GM23248 (cell line): ENCODE measurements around the gene GET3. TPM values are rescaled to one million over a fixed set of nuclear protein-coding genes. Genes with fewer than 3 reads are reported as not detected.

Experiments used
- DNase-seq: peaks from one replicate; pipeline ENCODE4 v3.0.0-alpha.2; 2015
- H2AFZ ChIP-seq: fragments of 200-600 bp; sonication (generic); 2 replicates; pipeline ENCODE4 v1.6.1; 2016; ENCODE audit warnings: antibody characterized with exemption
- H3F3A ChIP-seq: fragments of 200-600 bp; sonication (generic); 2 replicates; pipeline ENCODE4 v1.6.1; 2016; ENCODE audit warnings: mild to moderate bottlenecking, antibody characterized with exemption, mixed run types; ENCODE audit not compliant: insufficient read depth
- H3K27ac ChIP-seq: fragments of 200-600 bp; sonication (generic); 2 replicates; pipeline ENCODE4 v1.5.1; 2016; ENCODE audit warnings: mild to moderate bottlenecking
- H3K27me3 ChIP-seq: fragments of 200-600 bp; sonication (generic); replicated peaks from 2 replicates; pipeline ENCODE4 v1.6.1; 2016; ENCODE audit warnings: mild to moderate bottlenecking; ENCODE audit not compliant: insufficient read depth
- H3K36me3 ChIP-seq: fragments of 200-600 bp; sonication (generic); 2 replicates; pipeline ENCODE4 v1.6.1; 2016; ENCODE audit warnings: low read depth, mild to moderate bottlenecking
- H3K4me1 ChIP-seq: fragments of 200-600 bp; sonication (generic); 2 replicates; pipeline ENCODE4 v1.6.1; 2016; ENCODE audit warnings: mild to moderate bottlenecking; ENCODE audit not compliant: insufficient read depth
- H3K4me2 ChIP-seq: fragments of 200-600 bp; sonication (generic); one replicate; pipeline ENCODE4 v1.6.1; 2016; ENCODE audit warnings: mild to moderate bottlenecking; ENCODE audit not compliant: unreplicated experiment
- H3K4me3 ChIP-seq: fragments of 200-600 bp; sonication (generic); 2 replicates; pipeline ENCODE4 v1.5.1; 2016; ENCODE audit warnings: mild to moderate bottlenecking
- H3K79me2 ChIP-seq: fragments of 200-600 bp; sonication (generic); 2 replicates; pipeline ENCODE4 v1.6.1; 2016; ENCODE audit warnings: mild to moderate bottlenecking; ENCODE audit not compliant: insufficient read depth
- H3K9ac ChIP-seq: fragments of 200-600 bp; sonication (generic); 2 replicates; pipeline ENCODE4 v1.6.1; 2016; ENCODE audit warnings: mild to moderate bottlenecking
- H3K9me2 ChIP-seq: fragments of 200-600 bp; sonication (generic); 2 replicates; pipeline ENCODE4 v1.6.1; 2016; ENCODE audit warnings: mixed run types, mild to moderate bottlenecking, moderate library complexity; ENCODE audit not compliant: insufficient read depth
- H3K9me3 ChIP-seq: fragments of 200-600 bp; sonication (generic); one replicate; pipeline ENCODE4 v1.6.1; 2017; ENCODE audit warnings: low read depth
- H4K20me1 ChIP-seq: fragments of 200-600 bp; sonication (generic); 2 replicates; pipeline ENCODE4 v1.6.0; 2016; ENCODE audit not compliant: insufficient read depth
- EZH2 ChIP-seq: fragments of 200-600 bp; sonication (generic); IDR thresholded peaks from 2 replicates; pipeline ENCODE4 v1.6.1; 2018; ENCODE audit warnings: antibody characterized with exemption, mild to moderate bottlenecking; ENCODE audit not compliant: insufficient read depth, poor library complexity, severe bottlenecking
- EZH2phosphoT487 ChIP-seq: fragments of 200-600 bp; sonication (generic); IDR thresholded peaks from 2 replicates; pipeline ENCODE4 v1.6.1; 2018; ENCODE audit warnings: antibody characterized with exemption, moderate library complexity, mild to moderate bottlenecking, low read depth; ENCODE audit not compliant: insufficient read depth
- WGBS, 2 experiments: methylation state at CpG; one replicate each; pipeline ENCODE4 v1.1.6; 2015 to 2017; ENCODE audit warnings: low lambda C conversion rate in 2 of 2, low coverage in 1 of 2; ENCODE audit errors: missing lambda C conversion rate in 2 of 2; 5-methylcytosine and 5-hydroxymethylcytosine counted together
- in situ Hi-C: fragments of 300-500 bp; cut with MboI; formaldehyde crosslinking; loops from 2 replicates; pipeline ENCODE4 v1.15.0; 2020
- polyA plus RNA-seq: library from polyadenylated mRNA; unstranded; fragments of >200 nt; fragmentation: Nextera tagmentation; extraction: Ambion mirVana; gene quantifications from 2 replicates; pipeline ENCODE4 v1.2.1, GENCODE V29; 2016
- total RNA-seq: library from RNA; depleted of rRNA; stranded (reverse); fragments of >200 nt; shearing (Covaris generic); gene quantifications from 2 replicates; pipeline ENCODE4 v1.2.3, GENCODE V29; 2014

Gene GET3
- total and polyA plus RNA-seq, 2 experiments from 2014 or later: 106 to 110 TPM

GRCh38 chr19:12733369-12734214 is 3.7 kb upstream of the GET3 start:
- Histone ChIP-seq H3K27me3 (no peaks in the 10 kb centered on the region), H3K36me3 (peaks cover 17% of the 10 kb centered on the region; the same call in 1 of the 2 replicates), H3K4me1 (peaks cover 18% of the 10 kb centered on the region; the same call in 1 of the 2 replicates), H3K4me3 (peak overlapping the region; percentile 92), H4K20me1 (no peaks in the 10 kb centered on the region; the same call in 1 of the 2 replicates), H3K79me2 (peaks cover 70% of the 10 kb centered on the region), H3K9me3 (no peaks in the 10 kb centered on the region), H3F3A (peaks cover 8% of the 10 kb centered on the region; the same call in 1 of the 2 replicates), H3K9ac (peak overlapping the region; percentile 97), H3K27ac (peak overlapping the region; percentile 84), H3K9me2 (no peaks in the 10 kb centered on the region), H2AFZ (0 out of 2 replicates have a peak overlapping the region, but pooled peaks have one; percentile 44), H3K4me2 (peak overlapping the region; percentile 91)
- TF ChIP-seq EZH2phosphoT487: 0 out of 2 replicates have a peak, but pooled peaks have one; percentile 73
- no peak for TF ChIP-seq EZH2
- WGBS, 2 experiments: 1 to 2% methylated on average over 15 of the region's 15 CpGs
- in situ Hi-C loops: no loop called here
- peak; percentile 85 for DNase-seq

GRCh38 chr19:12737835-12738351 is 596 bp downstream of the GET3 start:
- H2AFZ ChIP-seq: peak overlapping the region; percentile 90
- no peaks in the 10 kb centered on the region; the same call in 1 of the 2 replicates for H4K20me1 ChIP-seq
- H3K36me3 ChIP-seq: peaks cover 5% of the 10 kb centered on the region; the same call in 1 of the 2 replicates
- H3K79me2 ChIP-seq: peaks cover 51% of the 10 kb centered on the region
- peak; percentile 28 for DNase-seq
- TF ChIP-seq EZH2 (no peak), EZH2phosphoT487 (no peak)
- peak overlapping the region; percentile 92 for H3K27ac ChIP-seq
- no peaks in the 10 kb centered on the region for H3K9me2 ChIP-seq
- peaks cover 8% of the 10 kb centered on the region; the same call in 1 of the 2 replicates for H3F3A ChIP-seq
- in situ Hi-C loops: no loop called here
- no peaks in the 10 kb centered on the region for H3K9me3 ChIP-seq
- peaks cover 15% of the 10 kb centered on the region; the same call in 1 of the 2 replicates for H3K4me1 ChIP-seq
- 12 to 15% methylated on average over 13 of the region's 13 CpGs for WGBS, 2 experiments
- peak overlapping the region; percentile 88 for H3K9ac ChIP-seq
- H3K27me3 ChIP-seq: no peaks in the 10 kb centered on the region
- H3K4me3 ChIP-seq: peak overlapping the region; percentile 89
- peak overlapping the region; percentile 90 for H3K4me2 ChIP-seq

GRCh38 chr19:12745166-12745897 is 8.0 kb downstream of the GET3 start:
- no peak for DNase-seq
- Histone ChIP-seq H2AFZ (no peak overlapping the region), H3K9me2 (no peaks in the 10 kb centered on the region), H3K79me2 (0 out of 2 replicates have a peak, but pooled peaks cover under 1% of the 10 kb centered on the region), H4K20me1 (no peaks in the 10 kb centered on the region), H3K36me3 (peaks cover 4% of the 10 kb centered on the region; the same call in 1 of the 2 replicates), H3K9ac (no peak overlapping the region), H3K4me1 (no peaks in the 10 kb centered on the region), H3F3A (no peaks in the 10 kb centered on the region), H3K4me2 (no peak overlapping the region), H3K27ac (no peak overlapping the region), H3K9me3 (no peaks in the 10 kb centered on the region), H3K27me3 (no peaks in the 10 kb centered on the region), H3K4me3 (no peak overlapping the region)
- no peak for TF ChIP-seq EZH2phosphoT487
- TF ChIP-seq EZH2: no peak
- 87 to 89% methylated on average over 20 to 22 of the region's 22 CpGs for WGBS, 2 experiments
- in situ Hi-C loops: no loop called here

GRCh38 chr19:12748489-12748888 is 11.2 kb downstream of the GET3 start:
- H3K27ac ChIP-seq: no peak overlapping the region
- peaks cover 4% of the 10 kb centered on the region; the same call in 1 of the 2 replicates for H3K36me3 ChIP-seq
- no peak overlapping the region for H3K4me3 ChIP-seq
- H3K4me2 ChIP-seq: no peak overlapping the region
- no peaks in the 10 kb centered on the region for H3K9me3 ChIP-seq
- 83 to 89% methylated on average over 5 to 6 of the region's 6 CpGs for WGBS, 2 experiments
- H3K4me1 ChIP-seq: 0 out of 2 replicates have a peak, but pooled peaks cover 4% of the 10 kb centered on the region
- DNase-seq: no peak
- H3K27me3 ChIP-seq: 0 out of 2 replicates have a peak, but pooled peaks cover 5% of the 10 kb centered on the region
- no peaks in the 10 kb centered on the region for H3F3A ChIP-seq
- TF ChIP-seq EZH2 (no peak), EZH2phosphoT487 (no peak)
- no peaks in the 10 kb centered on the region for H3K79me2 ChIP-seq
- H3K9ac ChIP-seq: no peak overlapping the region
- in situ Hi-C loops: no loop called here
- H4K20me1 ChIP-seq: no peaks in the 10 kb centered on the region
- no peaks in the 10 kb centered on the region for H3K9me2 ChIP-seq
- H2AFZ ChIP-seq: no peak overlapping the region
